ENCODE measurements around the gene WDR49.
"Not testable (repeated sequence)": the region's sequence is repeated elsewhere in the genome, so short reads cannot be mapped to it uniquely, and the experiment has no call there.

The WDR49 gene

GRCh38 chr3:167631471-167631870, 22.3 kb downstream of the WDR49 start:
- TF ChIP-seq CTCF (IDR thresholded peaks at IDR 0.05; ENCODE audit: low read depth, low read length) = no peak
- no peak overlapping the region for H3K4me3 ChIP-seq (ENCODE audit: low read depth, low read length)

- H3K4me3 ChIP-seq (ENCODE audit: low read depth, low read length) = no peak overlapping the region
- TF ChIP-seq CTCF (IDR thresholded peaks at IDR 0.05; ENCODE audit: low read depth, low read length) = no peak
Measured at GRCh38 chr3:167626490-167626889, 27.3 kb downstream of the WDR49 start.

GRCh38 chr3:167615030-167615429, 38.7 kb downstream of the WDR49 start:
- no peak overlapping the region for H3K4me3 ChIP-seq (ENCODE audit: low read depth, low read length)
- TF ChIP-seq CTCF (IDR thresholded peaks at IDR 0.05; ENCODE audit: low read depth, low read length) = no peak

- not testable (repeated sequence) for H3K4me3 ChIP-seq (ENCODE audit: low read depth, low read length)
Measured at GRCh38 chr3:167614196-167614595, 39.5 kb downstream of the WDR49 start.

GRCh38 chr3:167611718-167612117, 42.0 kb downstream of the WDR49 start:
- TF ChIP-seq CTCF (IDR thresholded peaks at IDR 0.05; ENCODE audit: low read depth, low read length) = no peak
- no peak overlapping the region for H3K4me3 ChIP-seq (ENCODE audit: low read depth, low read length)

GRCh38 chr3:167609156-167609555, 44.6 kb downstream of the WDR49 start:
- no peak for TF ChIP-seq CTCF (IDR thresholded peaks at IDR 0.05; ENCODE audit: low read depth, low read length)
- no peak overlapping the region for H3K4me3 ChIP-seq (ENCODE audit: low read depth, low read length)

GRCh38 chr3:167606836-167607235, 46.9 kb downstream of the WDR49 start:
- H3K4me3 ChIP-seq (ENCODE audit: low read depth, low read length) = no peak overlapping the region
- TF ChIP-seq CTCF (IDR thresholded peaks at IDR 0.05; ENCODE audit: low read depth, low read length) = no peak

- no peak for TF ChIP-seq CTCF (IDR thresholded peaks at IDR 0.05; ENCODE audit: low read depth, low read length)
- H3K4me3 ChIP-seq (ENCODE audit: low read depth, low read length) = no peak overlapping the region
Measured at GRCh38 chr3:167605871-167606270, 47.9 kb downstream of the WDR49 start.

Data from WI38 (cell line).